CD4-positive, alpha-beta T cell (primary cell): ENCODE data around the gene UNC79. TPM values are rescaled to one million over a fixed set of nuclear protein-coding genes. Genes with fewer than 3 reads are reported as not detected.

Experiments
- ATAC-seq: fragments of 200-7000 bp; cut with Tn5 transposase; one replicate; pipeline ENCODE4 v1.10.0; 2022; ENCODE audit warnings: mild to moderate bottlenecking; ENCODE audit not compliant: poor library complexity
- CTCF ChIA-PET: fragments of 350-600 bp; sonication (Branson Sonifier 250); formaldehyde crosslinking; loops from one replicate; lab custom pipeline; 2021; ENCODE audit warnings: antibody characterized with exemption, inconsistent platforms; lab: Charles Lee
- POLR2A ChIA-PET: fragments of 350-600 bp; sonication (Branson Sonifier 250); formaldehyde crosslinking; loops from one replicate; lab custom pipeline; 2021; ENCODE audit warnings: antibody characterized with exemption, inconsistent platforms; lab: Charles Lee
- DNase-seq, 14 experiments: peaks; one replicate each; pipeline ENCODE4 v3.0.0-alpha.2; 2013 to 2020; ENCODE audit warnings: mixed read lengths in 2 of 14
- H3K27ac ChIP-seq, 2 donors: one replicate each; pipeline versions ENCODE4 v1.5.1 to v1.7.0; 2013; ENCODE audit warnings: low read length in 2 of 2, low read depth in 1 of 2, mild to moderate bottlenecking in 1 of 2
- H3K27me3 ChIP-seq, 2 experiments: 1 replicate in 1 of 2; 2 replicates in 1 of 2; pipeline versions ENCODE4 v1.6.1 to v1.7.0; 2013; ENCODE audit warnings: low read length in 2 of 2, control low read depth in 1 of 2, mild to moderate bottlenecking in 1 of 2, moderate library complexity in 1 of 2; ENCODE audit not compliant: insufficient read depth in 2 of 2, control insufficient read depth in 1 of 2
- H3K36me3 ChIP-seq: one replicate; pipeline ENCODE4 v1.6.1; 2013; ENCODE audit warnings: low read length, control low read depth; ENCODE audit not compliant: insufficient read depth
- H3K4me1 ChIP-seq: one replicate; pipeline ENCODE4 v1.6.1; 2013; ENCODE audit warnings: low read length, control low read depth; ENCODE audit not compliant: insufficient read depth
- H3K4me3 ChIP-seq: one replicate; pipeline ENCODE4 v1.5.1; 2013; ENCODE audit warnings: mild to moderate bottlenecking, low read length, moderate library complexity
- H3K9me3 ChIP-seq, 2 experiments: 1 replicate in 1 of 2; 2 replicates in 1 of 2; pipeline versions ENCODE4 v1.6.1 to v1.7.0; 2013; ENCODE audit warnings: low read length in 2 of 2, mild to moderate bottlenecking in 2 of 2, control low read depth in 1 of 2, moderate library complexity in 1 of 2; ENCODE audit not compliant: control insufficient read depth in 1 of 2, insufficient read depth in 1 of 2
- H3K27ac Mint-ChIP-seq: one replicate; pipeline ENCODE4 v1.8.0; 2020; ENCODE audit warnings: mixed read lengths
- H3K27me3 Mint-ChIP-seq: one replicate; pipeline ENCODE4 v1.8.0; 2021; ENCODE audit warnings: mixed read lengths
- H3K36me3 Mint-ChIP-seq: one replicate; pipeline ENCODE4 v1.8.0; 2021; ENCODE audit warnings: low read depth, mixed read lengths
- H3K4me1 Mint-ChIP-seq: one replicate; pipeline ENCODE4 v1.8.0; 2021; ENCODE audit warnings: low read depth, mixed read lengths
- H3K4me3 Mint-ChIP-seq: one replicate; pipeline ENCODE4 v1.8.0; 2020; ENCODE audit warnings: mild to moderate bottlenecking, mixed read lengths
- H3K9me3 Mint-ChIP-seq: one replicate; pipeline ENCODE4 v1.8.0; 2020; ENCODE audit warnings: mixed read lengths
- CTCF ChIP-seq: fragments of 200-600 bp; IDR thresholded peaks from one replicate; pipeline ENCODE4 v1.8.0; 2022; ENCODE audit warnings: antibody characterized with exemption, mild to moderate bottlenecking
- intact Hi-C, 2 experiments: fragments of 100-400 bp; cut with DNase I in 1 of 2; cut with micrococcal nuclease in 1 of 2; formaldehyde crosslinking; loops; one replicate each; pipeline versions ENCODE4 v1.15.1 to v1.9.0; 2023 to 2025; cut with DNase I, micrococcal nuclease
- total RNA-seq, 174 experiments: library from RNA in 2 of 174; stranded (reverse) in 2 of 174; gene quantifications; one replicate each; pipeline ENCODE4 v1.2.3 and lab custom pipeline; 2021 to 2026

The UNC79 gene
- total RNA-seq, 2 experiments from 2014 or later, result not detected

GRCh38 chr14:93709249-93709648 lies 278.5 kb downstream of the UNC79 start:
- H3K9me3 ChIP-seq, result peaks cover 0 to 6% of the 10 kb centered on the region in 2 experiments
- H3K27ac Mint-ChIP-seq, result no peak overlapping the region
- POLR2A ChIA-PET, result no interaction called here
- H3K9me3 Mint-ChIP-seq, result no peaks in the 10 kb centered on the region
- no peaks in the 10 kb centered on the region for H3K36me3 Mint-ChIP-seq
- DNase-seq (no peak), ATAC-seq (no peak)
- no peak overlapping the region for H3K4me3 Mint-ChIP-seq
- no peaks in the 10 kb centered on the region for H3K36me3 ChIP-seq
- intact Hi-C loops, result no loop called here
- no peak for TF ChIP-seq CTCF
- H3K4me1 Mint-ChIP-seq, result no peaks in the 10 kb centered on the region
- no peak overlapping the region for H3K27ac ChIP-seq
- CTCF ChIA-PET, result no interaction called here
- H3K4me1 ChIP-seq, result no peaks in the 10 kb centered on the region
- H3K27me3 ChIP-seq, result peaks cover 4 to 14% of the 10 kb centered on the region in 2 experiments
- no peak overlapping the region for H3K4me3 ChIP-seq
- H3K27me3 Mint-ChIP-seq, result peaks cover 6% of the 10 kb centered on the region

GRCh38 chr14:93712079-93712837 lies 281.5 kb downstream of the UNC79 start:
- Histone ChIP-seq H3K4me3 (no peak overlapping the region), H3K4me1 (no peaks in the 10 kb centered on the region), H3K27me3 (no peaks in the 10 kb centered on the region), H3K36me3 (no peaks in the 10 kb centered on the region), H3K27ac (no peak overlapping the region), H3K9me3 (peaks cover 0 to 6% of the 10 kb centered on the region in 2 experiments)
- ATAC-seq (no peak), DNase-seq (no peak)
- intact Hi-C loops, result no loop called here
- POLR2A ChIA-PET, result no interaction called here
- Mint-ChIP-seq H3K9me3 (no peaks in the 10 kb centered on the region), H3K4me1 (no peaks in the 10 kb centered on the region), H3K27ac (no peak overlapping the region), H3K36me3 (no peaks in the 10 kb centered on the region), H3K4me3 (no peak overlapping the region), H3K27me3 (peaks cover 6% of the 10 kb centered on the region)
- CTCF ChIA-PET, result no interaction called here
- no peak for TF ChIP-seq CTCF

- H3K9me3 Mint-ChIP-seq, result no peaks in the 10 kb centered on the region
- H3K4me3 Mint-ChIP-seq, result no peak overlapping the region
- ATAC-seq (no peak), DNase-seq (no peak)
- no peaks in the 10 kb centered on the region for H3K4me1 Mint-ChIP-seq
- Histone ChIP-seq H3K4me3 (no peak overlapping the region), H3K4me1 (no peaks in the 10 kb centered on the region), H3K27ac (no peak overlapping the region), H3K27me3 (no peaks in the 10 kb centered on the region), H3K9me3 (peaks cover 0 to 6% of the 10 kb centered on the region in 2 experiments), H3K36me3 (no peaks in the 10 kb centered on the region)
- peaks cover 6% of the 10 kb centered on the region for H3K27me3 Mint-ChIP-seq
- TF ChIP-seq CTCF, result no peak
- ChIA-PET CTCF (no interaction called here), POLR2A (no interaction called here)
- H3K27ac Mint-ChIP-seq, result no peak overlapping the region
- intact Hi-C loops, result no loop called here
- H3K36me3 Mint-ChIP-seq, result no peaks in the 10 kb centered on the region
Observed at GRCh38 chr14:93712838-93713724, 282.3 kb downstream of the UNC79 start.
